ENCODE results near the gene EGLN1. TPM values are rescaled to one million over a fixed set of nuclear protein-coding genes. Genes with fewer than 3 reads are reported as not detected.

EGLN1 gene
- total RNA-seq, 4 donors from 2014 or later: 43.9 to 79.9 (median 58.7) TPM

Other genes with a start within 250 kb of the EGLN1 start
- gene GNPAT, start 181.1 kb downstream of the EGLN1 start, total RNA-seq: 10 to 100 TPM; 40.3 to 52.3 (median 47.2) TPM
- 10 to 100 TPM; 13.0 to 15.4 (median 14.3) TPM for gene EXOC8, start 84.4 kb downstream of the EGLN1 start, total RNA-seq
- 10 to 100 TPM; 11.9 to 23.7 (median 15.0) TPM for gene SPRTN, start 84.0 kb downstream of the EGLN1 start, total RNA-seq
- gene TSNAX, start 106.4 kb upstream of the EGLN1 start, total RNA-seq: 10 to 100 TPM; 20.4 to 29.6 (median 24.7) TPM
- gene DISC1, start 204.5 kb upstream of the EGLN1 start, total RNA-seq: 1 to 10 TPM; 5.3 to 6.6 (median 6.2) TPM

Measured in esophagus muscularis mucosa (tissue), 4 donors.